GM19324 (cell line): ENCODE results near the gene FAM234A.

Experiments used
- ATAC-seq: cut with Tn5 transposase; IDR thresholded peaks from one replicate; pipeline ENCODE4 v1.9.1; 2021; ENCODE audit warnings: mild to moderate bottlenecking, moderate library complexity; ENCODE audit not compliant: unreplicated experiment, low FRiP score

The FAM234A gene

DNA sequence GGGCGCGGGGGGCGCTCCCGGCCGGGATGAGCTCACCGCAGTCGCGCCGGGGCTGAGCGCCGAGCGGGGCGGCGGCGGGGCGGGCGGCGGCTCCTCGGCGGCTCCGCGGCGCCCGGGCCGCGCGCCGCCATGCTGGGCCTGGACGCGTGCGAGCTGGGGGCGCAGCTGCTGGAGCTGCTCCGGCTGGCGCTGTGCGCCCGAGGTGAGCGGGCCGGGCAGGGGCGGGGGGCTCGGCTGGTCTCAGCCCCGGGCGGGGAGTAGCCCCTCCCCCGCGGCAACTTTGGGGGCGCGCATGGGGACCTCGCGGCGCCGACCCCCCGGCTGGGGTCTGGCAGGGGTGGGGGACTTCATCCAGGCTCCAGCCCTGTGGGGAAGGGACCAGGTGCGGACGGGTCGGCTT, 45.9 kb downstream of the FAM234A start, which contains the start of gene ARHGDIG:
Gene ARHGDIG (plus strand): TSS at position 40 of the 400 bp plus-strand sequence. CDS start 90 bp downstream, at position 130.
- ATAC-seq: no peak

GRCh38 chr16:280991-281659, 46.5 kb downstream of the FAM234A start:
- ATAC-seq: no peak

DNA sequence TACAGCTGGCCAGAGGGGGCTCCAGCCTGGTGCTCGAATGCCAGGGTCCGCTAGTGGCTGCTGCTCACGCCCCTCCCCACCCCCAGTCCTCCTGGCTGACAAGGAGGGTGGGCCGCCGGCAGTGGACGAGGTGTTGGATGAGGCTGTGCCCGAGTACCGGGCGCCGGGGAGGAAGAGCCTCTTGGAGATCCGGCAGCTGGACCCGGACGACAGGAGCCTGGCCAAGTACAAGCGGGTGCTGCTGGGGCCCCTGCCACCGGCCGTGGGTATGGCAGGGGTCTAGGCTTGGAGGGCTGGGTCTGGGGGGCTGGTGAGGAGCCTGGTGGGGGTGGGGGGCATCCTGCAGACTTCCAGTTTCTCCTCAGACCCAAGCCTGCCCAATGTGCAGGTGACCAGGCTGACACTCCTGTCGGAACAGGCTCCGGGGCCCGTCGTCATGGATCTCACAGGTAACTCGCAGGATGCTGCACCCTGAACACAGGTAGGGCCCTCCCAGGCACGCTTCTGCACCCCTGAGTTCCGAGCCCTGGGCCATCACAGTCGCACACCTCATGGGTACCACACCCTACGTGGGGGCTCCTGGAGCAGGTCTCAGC, 47.1 kb downstream of the FAM234A start:
- ATAC-seq: no peak

DNA sequence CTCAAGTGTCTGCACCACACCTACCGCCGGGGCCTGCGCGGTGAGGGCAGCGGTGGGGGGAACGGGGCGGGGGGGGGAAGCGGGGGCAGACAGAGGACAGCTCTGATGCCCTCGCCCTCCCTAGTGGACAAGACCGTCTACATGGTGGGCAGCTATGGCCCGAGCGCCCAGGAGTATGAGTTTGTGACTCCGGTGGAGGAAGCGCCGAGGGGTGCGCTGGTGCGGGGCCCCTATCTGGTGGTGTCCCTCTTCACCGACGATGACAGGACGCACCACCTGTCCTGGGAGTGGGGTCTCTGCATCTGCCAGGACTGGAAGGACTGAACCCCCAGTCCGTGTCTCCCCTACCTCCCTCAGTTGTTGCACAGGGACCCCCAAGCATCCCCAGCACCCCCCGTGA, 47.9 kb downstream of the FAM234A start:
- no peak for ATAC-seq

DNA sequence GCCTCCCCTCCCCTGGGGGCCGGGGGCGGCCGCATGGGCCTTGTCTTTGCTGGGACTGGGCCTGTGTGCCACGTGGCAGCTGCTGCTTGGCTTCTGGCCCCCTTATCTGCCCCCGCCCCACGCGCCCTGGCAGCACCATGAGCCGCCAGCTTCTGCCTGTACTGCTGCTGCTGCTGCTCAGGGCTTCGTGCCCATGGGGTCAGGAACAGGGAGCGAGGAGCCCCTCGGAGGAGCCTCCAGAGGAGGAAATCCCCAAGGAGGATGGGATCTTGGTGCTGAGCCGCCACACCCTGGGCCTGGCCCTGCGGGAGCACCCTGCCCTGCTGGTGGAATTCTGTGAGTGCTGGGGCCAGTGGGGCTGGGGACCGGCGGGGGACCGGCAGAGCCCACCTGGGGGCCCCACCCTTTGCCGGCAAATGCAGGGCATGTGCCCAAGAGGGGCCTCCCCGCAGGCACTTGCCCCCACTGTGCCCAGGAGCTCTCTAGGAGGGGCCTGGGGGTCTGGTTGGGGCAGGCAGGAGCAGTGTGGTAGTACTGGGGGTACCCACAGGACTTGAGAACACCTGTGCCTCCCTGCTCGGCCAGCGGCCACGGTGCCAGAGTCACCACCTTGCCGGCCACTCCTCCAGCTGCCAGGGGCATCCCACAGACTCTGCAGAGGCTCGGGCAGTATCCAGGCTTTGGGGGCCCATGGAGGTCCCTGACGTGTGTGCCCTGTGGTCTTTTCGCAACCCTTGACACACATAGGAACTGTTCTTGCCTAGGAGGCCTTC, 48.6 kb downstream of the FAM234A start, which contains the start of gene PDIA2:
Gene PDIA2 (plus strand): TSS at position 132 of the 773 bp plus-strand sequence. CDS start 6 bp downstream, at position 138.
- no peak for ATAC-seq

DNA sequence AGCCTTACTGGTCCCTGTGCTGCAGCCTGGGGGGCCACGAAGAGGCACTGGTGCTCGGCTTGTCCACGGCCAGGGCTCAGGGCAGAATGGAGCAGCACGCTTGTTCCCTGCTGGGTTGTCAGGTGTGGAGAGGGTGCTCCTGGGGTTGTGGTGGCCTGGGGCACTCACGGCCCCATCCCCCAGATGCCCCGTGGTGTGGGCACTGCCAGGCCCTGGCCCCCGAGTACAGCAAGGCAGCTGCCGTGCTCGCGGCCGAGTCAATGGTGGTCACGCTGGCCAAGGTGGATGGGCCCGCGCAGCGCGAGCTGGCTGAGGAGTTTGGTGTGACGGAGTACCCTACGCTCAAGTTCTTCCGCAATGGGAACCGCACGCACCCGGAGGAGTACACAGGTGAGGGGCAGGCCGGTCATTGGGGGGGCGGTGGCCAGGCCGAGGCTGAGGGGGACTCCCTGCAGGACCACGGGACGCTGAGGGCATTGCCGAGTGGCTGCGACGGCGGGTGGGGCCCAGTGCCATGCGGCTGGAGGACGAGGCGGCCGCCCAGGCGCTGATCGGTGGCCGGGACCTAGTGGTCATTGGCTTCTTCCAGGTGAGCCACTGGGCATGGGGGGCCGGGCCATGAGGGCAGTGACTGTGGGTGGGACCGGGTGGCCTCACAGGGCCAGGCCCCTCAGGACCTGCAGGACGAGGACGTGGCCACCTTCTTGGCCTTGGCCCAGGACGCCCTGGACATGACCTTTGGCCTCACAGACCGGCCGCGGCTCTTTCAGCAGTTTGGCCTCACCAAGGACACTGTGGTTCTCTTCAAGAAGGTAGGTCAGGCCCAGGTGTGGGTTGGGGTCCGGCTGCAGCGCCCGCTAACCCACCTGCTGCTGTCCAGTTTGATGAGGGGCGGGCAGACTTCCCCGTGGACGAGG, 49.8 kb downstream of the FAM234A start:
- no peak for ATAC-seq

- ATAC-seq: no peak
Observed at GRCh38 chr16:285146-286055, 50.8 kb downstream of the FAM234A start.

DNA sequence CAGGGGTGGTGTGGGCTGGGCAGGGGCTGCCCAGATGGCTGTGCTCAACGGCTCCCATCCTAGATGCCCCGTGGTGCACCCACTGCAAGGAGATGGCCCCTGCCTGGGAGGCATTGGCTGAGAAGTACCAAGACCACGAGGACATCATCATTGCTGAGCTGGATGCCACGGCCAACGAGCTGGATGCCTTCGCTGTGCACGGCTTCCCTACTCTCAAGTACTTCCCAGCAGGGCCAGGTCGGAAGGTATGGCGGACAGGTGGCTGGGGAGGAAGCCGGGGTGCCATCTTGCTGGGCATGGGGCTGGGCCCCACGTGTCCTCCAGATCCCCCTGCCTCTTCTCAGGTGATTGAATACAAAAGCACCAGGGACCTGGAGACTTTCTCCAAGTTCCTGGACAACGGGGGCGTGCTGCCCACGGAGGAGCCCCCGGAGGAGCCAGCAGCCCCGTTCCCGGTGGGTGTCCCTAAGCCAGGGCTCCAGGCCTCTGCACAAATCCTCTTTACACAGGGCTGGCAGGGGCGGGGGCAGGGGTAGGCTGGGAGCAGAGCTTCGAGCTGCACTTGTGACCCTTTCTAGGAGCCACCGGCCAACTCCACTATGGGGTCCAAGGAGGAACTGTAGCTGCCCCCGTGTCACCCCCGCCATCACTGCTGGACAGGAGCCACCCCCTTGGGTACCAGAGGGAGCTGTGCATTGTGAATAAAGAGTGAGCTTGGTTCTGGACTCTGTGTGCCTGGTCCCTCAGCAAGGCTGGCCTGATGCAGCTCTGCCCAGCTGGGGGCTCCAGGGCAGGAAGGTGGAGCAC, 52.1 kb downstream of the FAM234A start:
- ATAC-seq: no peak

- no peak for ATAC-seq
Observed at GRCh38 chr16:287298-287811, 52.7 kb downstream of the FAM234A start.

GRCh38 chr16:287981-288920, 53.6 kb downstream of the FAM234A start:
- no peak for ATAC-seq

DNA sequence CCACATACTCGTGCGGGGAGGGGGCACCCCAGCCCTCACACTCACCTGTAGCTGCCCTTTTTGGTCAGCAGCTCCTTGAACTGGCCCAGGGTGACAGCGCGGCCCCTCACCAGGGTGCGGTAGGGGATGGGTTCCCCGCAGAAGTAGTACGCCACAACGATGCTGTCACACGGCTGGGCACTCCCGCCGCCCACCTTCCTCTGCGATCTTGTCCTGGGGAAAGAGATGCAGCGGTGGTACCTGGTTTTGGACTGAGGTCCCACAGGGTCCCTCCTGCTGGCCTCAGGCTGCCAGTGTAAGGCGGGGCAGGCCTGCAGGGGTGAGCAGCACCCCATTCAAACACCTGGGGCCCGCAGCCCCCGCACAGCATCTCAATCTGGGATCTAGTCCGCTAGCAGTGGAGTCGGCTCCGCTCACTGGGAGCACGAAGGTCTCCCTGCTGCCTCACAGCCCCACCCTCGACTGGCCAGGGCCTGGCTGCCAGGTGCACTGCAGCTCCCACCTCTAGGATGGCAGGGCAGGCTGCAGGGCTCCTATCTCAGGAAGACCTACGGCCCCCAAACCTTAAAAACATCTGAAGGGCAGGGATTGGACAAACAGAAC, 54.9 kb downstream of the FAM234A start:
- ATAC-seq: no peak

DNA sequence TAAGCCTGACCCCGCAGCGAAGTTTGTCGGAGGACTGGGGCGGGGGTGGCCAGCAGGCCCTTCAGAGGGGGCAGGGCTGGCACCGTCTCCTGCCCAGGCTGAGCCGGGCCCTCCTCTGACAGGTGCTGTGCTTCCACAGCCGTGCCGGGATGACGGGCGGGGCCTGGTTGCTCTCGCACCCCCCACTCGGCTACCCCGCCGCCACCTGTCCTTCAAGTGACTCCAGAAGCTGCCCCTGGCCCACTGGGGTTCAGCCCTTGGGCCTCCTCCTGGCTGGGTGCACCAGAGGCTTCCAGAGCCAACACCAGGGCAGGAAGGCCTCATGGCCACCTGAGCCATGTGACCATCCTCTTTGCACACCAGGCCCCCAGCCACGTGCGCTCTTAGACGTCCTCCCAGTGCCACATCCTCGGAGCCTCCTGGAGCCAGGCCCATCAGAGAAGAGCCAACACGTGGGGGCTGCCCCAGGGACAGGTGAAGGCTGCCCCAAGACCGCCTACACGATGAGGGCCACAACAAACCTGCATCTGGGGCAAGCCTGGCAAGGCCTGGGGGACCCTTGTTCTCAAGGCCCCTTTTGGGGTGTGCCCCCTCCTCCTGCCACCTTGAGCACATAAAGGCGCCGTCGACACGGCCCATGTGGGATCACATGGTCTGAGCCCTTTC, 55.5 kb downstream of the FAM234A start:
- no peak for ATAC-seq

GRCh38 chr16:290681-291405, 56.2 kb downstream of the FAM234A start:
- ATAC-seq: no peak

DNA sequence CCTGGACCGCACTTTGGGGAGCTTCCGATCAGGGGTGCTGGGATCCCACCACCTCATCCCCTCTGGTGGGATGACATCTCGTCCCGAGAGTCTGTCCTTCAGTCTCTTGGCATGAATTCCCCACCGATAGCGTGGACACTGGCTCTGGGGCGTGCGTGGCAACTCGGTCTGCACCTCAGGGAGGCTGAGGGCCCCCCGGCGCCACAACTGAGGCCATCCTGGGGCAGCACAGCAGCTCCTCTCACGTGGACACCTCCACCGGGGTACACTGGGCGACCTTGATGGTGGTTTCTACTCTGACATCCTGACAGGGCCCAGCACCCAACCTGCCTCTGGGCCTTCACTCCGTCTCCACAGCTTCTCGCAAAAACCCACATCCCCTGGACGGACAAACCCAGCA, 56.9 kb downstream of the FAM234A start:
- no peak for ATAC-seq

- no peak for ATAC-seq
Observed at GRCh38 chr16:293043-293775, 58.6 kb downstream of the FAM234A start.
